ENCODE measurements around the gene CDHR2.

CDHR2 gene

GRCh38 chr5:176517053-176517661 lies 32.0 kb upstream of the CDHR2 start:
- H3K27me3 ChIP-seq (replicated peaks; ENCODE audit: control insufficient read depth, insufficient read depth, low read length, poor library complexity, severe bottlenecking) = no peaks in the 10 kb centered on the region
- DNase-seq = no peak
- H3K36me3 ChIP-seq (ENCODE audit: control insufficient read depth, insufficient read depth, low read length) = no peaks in the 10 kb centered on the region
- H3K4me1 ChIP-seq (ENCODE audit: control insufficient read depth, insufficient read depth, low read length, poor library complexity, severe bottlenecking) = no peaks in the 10 kb centered on the region
- H3K27ac ChIP-seq (ENCODE audit: insufficient read depth, low read length, poor library complexity, severe bottlenecking) = no peak overlapping the region
- no peak overlapping the region for H3K4me3 ChIP-seq (ENCODE audit: insufficient read depth, low read depth, low read length, poor library complexity, severe bottlenecking)
- H3K9me3 ChIP-seq (ENCODE audit: control insufficient read depth, low read length) = no peaks in the 10 kb centered on the region

GRCh38 chr5:176519810-176520720 lies 29.1 kb upstream of the CDHR2 start:
- Histone ChIP-seq H3K9me3 (ENCODE audit: control insufficient read depth, low read length) (no peaks in the 10 kb centered on the region), H3K27me3 (replicated peaks; ENCODE audit: control insufficient read depth, insufficient read depth, low read length, poor library complexity, severe bottlenecking) (no peaks in the 10 kb centered on the region), H3K36me3 (ENCODE audit: control insufficient read depth, insufficient read depth, low read length) (no peaks in the 10 kb centered on the region), H3K27ac (ENCODE audit: insufficient read depth, low read length, poor library complexity, severe bottlenecking) (no peak overlapping the region), H3K4me3 (ENCODE audit: insufficient read depth, low read depth, low read length, poor library complexity, severe bottlenecking) (no peak overlapping the region), H3K4me1 (ENCODE audit: control insufficient read depth, insufficient read depth, low read length, poor library complexity, severe bottlenecking) (no peaks in the 10 kb centered on the region)
- no peak for DNase-seq

GRCh38 chr5:176521286-176521685 lies 27.9 kb upstream of the CDHR2 start:
- Histone ChIP-seq H3K27me3 (replicated peaks; ENCODE audit: control insufficient read depth, insufficient read depth, low read length, poor library complexity, severe bottlenecking) (no peaks in the 10 kb centered on the region), H3K36me3 (ENCODE audit: control insufficient read depth, insufficient read depth, low read length) (no peaks in the 10 kb centered on the region), H3K9me3 (ENCODE audit: control insufficient read depth, low read length) (no peaks in the 10 kb centered on the region), H3K4me3 (ENCODE audit: insufficient read depth, low read depth, low read length, poor library complexity, severe bottlenecking) (no peak overlapping the region), H3K4me1 (ENCODE audit: control insufficient read depth, insufficient read depth, low read length, poor library complexity, severe bottlenecking) (no peaks in the 10 kb centered on the region), H3K27ac (ENCODE audit: insufficient read depth, low read length, poor library complexity, severe bottlenecking) (no peak overlapping the region)
- DNase-seq = no peak

DNA sequence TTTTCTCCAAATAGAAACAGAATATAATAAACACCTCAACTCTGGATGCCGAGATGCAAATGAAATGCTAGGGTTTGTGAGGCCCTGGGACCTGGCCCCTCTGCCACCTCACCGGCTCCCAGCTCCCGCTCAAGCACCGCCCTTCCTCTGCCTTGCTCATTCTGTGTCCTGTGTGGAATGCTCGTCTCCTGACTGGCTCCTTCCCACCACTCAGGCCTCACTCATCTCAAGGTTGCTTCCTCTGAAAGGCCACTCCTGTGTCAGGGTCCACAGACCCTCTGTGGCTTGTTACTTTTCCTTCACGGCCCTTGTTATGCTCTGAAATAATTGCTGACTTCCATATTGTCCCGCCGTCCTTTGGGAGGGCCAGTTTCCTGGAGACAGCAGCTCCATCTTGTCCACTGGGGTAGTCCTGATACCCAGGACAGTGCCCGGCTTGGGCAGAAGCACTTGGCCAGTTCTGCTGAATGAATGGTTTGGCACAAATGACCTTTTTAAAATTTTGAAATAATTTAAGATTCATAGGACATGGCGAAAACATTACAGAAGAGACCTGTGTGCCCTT lies 27.4 kb upstream of the CDHR2 start:
- H3K4me1 ChIP-seq (ENCODE audit: control insufficient read depth, insufficient read depth, low read length, poor library complexity, severe bottlenecking) = no peaks in the 10 kb centered on the region
- H3K36me3 ChIP-seq (ENCODE audit: control insufficient read depth, insufficient read depth, low read length) = no peaks in the 10 kb centered on the region
- H3K27ac ChIP-seq (ENCODE audit: insufficient read depth, low read length, poor library complexity, severe bottlenecking) = no peak overlapping the region
- no peak overlapping the region for H3K4me3 ChIP-seq (ENCODE audit: insufficient read depth, low read depth, low read length, poor library complexity, severe bottlenecking)
- H3K9me3 ChIP-seq (ENCODE audit: control insufficient read depth, low read length) = no peaks in the 10 kb centered on the region
- no peak for DNase-seq
- no peaks in the 10 kb centered on the region for H3K27me3 ChIP-seq (replicated peaks; ENCODE audit: control insufficient read depth, insufficient read depth, low read length, poor library complexity, severe bottlenecking)

DNA sequence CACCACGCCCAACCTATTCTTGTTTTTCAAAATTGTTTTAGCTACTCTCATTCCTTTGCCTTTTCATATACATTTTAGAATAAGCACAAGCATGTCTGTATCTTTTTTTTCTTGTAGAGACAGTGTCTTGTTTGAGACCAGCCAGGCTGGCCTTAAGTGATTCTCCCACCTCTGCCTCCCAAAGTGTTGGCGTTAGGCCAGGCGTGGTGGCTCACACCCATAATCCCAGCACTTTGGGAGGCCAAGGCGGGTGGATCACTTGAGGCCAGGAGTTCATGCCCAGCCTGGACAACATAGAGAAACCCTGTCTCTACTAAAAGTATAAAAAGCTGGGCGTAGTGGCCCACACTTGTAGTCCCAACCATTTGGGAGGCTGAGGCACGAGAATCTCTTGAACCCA lies 25.0 kb upstream of the CDHR2 start:
- H3K36me3 ChIP-seq (ENCODE audit: control insufficient read depth, insufficient read depth, low read length) = peaks cover 20% of the 10 kb centered on the region
- DNase-seq = no peak
- H3K27ac ChIP-seq (ENCODE audit: insufficient read depth, low read length, poor library complexity, severe bottlenecking) = no peak overlapping the region

DNA sequence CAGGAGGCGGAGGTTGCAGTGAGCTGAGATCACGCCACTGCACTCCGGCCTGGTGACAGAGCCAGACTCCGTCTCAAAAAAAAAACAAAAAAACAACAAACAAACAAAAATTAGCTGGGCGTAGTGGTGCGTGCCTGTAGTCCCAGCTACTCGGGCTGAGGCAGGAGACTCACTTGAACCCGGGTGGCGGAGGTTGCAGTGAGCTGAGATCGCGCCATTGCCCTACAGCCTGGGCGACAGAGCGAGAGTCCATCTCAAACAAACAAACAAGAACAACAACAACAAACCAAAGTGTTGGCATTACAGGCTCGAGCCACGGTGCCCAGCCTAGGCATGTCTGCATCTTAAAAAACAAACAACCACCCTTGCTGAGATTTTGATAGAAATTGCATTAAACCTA lies 24.2 kb upstream of the CDHR2 start:
- Histone ChIP-seq H3K4me1 (ENCODE audit: control insufficient read depth, insufficient read depth, low read length, poor library complexity, severe bottlenecking) (peaks cover 11% of the 10 kb centered on the region), H3K27me3 (replicated peaks; ENCODE audit: control insufficient read depth, insufficient read depth, low read length, poor library complexity, severe bottlenecking) (no peaks in the 10 kb centered on the region), H3K27ac (ENCODE audit: insufficient read depth, low read length, poor library complexity, severe bottlenecking) (no peak overlapping the region), H3K4me3 (ENCODE audit: insufficient read depth, low read depth, low read length, poor library complexity, severe bottlenecking) (no peak overlapping the region), H3K9me3 (ENCODE audit: control insufficient read depth, low read length) (no peaks in the 10 kb centered on the region), H3K36me3 (ENCODE audit: control insufficient read depth, insufficient read depth, low read length) (peaks cover 27% of the 10 kb centered on the region)
- DNase-seq = no peak

More for the DNA sequence above, 25.0 kb upstream of the CDHR2 start:
- no peaks in the 10 kb centered on the region for H3K27me3 ChIP-seq (replicated peaks; ENCODE audit: control insufficient read depth, insufficient read depth, low read length, poor library complexity, severe bottlenecking)
- H3K4me3 ChIP-seq (ENCODE audit: insufficient read depth, low read depth, low read length, poor library complexity, severe bottlenecking) = no peak overlapping the region
- no peaks in the 10 kb centered on the region for H3K9me3 ChIP-seq (ENCODE audit: control insufficient read depth, low read length)
- H3K4me1 ChIP-seq (ENCODE audit: control insufficient read depth, insufficient read depth, low read length, poor library complexity, severe bottlenecking) = peaks cover 4% of the 10 kb centered on the region

- no peak overlapping the region for H3K27ac ChIP-seq (ENCODE audit: insufficient read depth, low read length, poor library complexity, severe bottlenecking)
- no peak for DNase-seq
These were observed 23.5 kb upstream of the CDHR2 start for GRCh38 chr5:176525677-176526076.

DNA sequence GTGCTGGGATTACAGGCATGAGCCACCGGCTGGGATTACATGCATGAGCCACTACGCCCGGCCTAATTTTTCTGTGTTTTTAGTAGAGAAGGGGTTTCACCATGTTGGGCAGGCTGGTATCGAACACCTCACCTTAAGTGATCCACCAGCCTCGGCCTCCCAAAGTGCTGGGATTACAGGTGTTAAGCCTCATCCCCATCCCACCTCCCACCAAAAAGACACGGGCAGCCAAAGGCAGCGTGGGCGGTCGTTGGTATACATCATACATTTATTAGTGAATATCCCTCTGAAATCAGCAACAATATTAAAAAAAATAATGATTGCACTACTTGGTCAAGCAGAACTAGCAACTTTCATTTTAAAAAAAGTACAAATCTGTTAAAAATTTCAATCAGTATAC lies 22.7 kb upstream of the CDHR2 start:
- Histone ChIP-seq H3K27ac (ENCODE audit: insufficient read depth, low read length, poor library complexity, severe bottlenecking) (no peak overlapping the region), H3K36me3 (ENCODE audit: control insufficient read depth, insufficient read depth, low read length) (peaks cover 37% of the 10 kb centered on the region), H3K27me3 (replicated peaks; ENCODE audit: control insufficient read depth, insufficient read depth, low read length, poor library complexity, severe bottlenecking) (no peaks in the 10 kb centered on the region), H3K9me3 (ENCODE audit: control insufficient read depth, low read length) (no peaks in the 10 kb centered on the region), H3K4me3 (ENCODE audit: insufficient read depth, low read depth, low read length, poor library complexity, severe bottlenecking) (no peak overlapping the region), H3K4me1 (ENCODE audit: control insufficient read depth, insufficient read depth, low read length, poor library complexity, severe bottlenecking) (peaks cover 23% of the 10 kb centered on the region)
- no peak for DNase-seq

More at GRCh38 chr5:176525677-176526076, 23.5 kb upstream of the CDHR2 start:
- Histone ChIP-seq H3K9me3 (ENCODE audit: control insufficient read depth, low read length) (no peaks in the 10 kb centered on the region), H3K27me3 (replicated peaks; ENCODE audit: control insufficient read depth, insufficient read depth, low read length, poor library complexity, severe bottlenecking) (no peaks in the 10 kb centered on the region), H3K36me3 (ENCODE audit: control insufficient read depth, insufficient read depth, low read length) (peaks cover 31% of the 10 kb centered on the region), H3K4me1 (ENCODE audit: control insufficient read depth, insufficient read depth, low read length, poor library complexity, severe bottlenecking) (peaks cover 15% of the 10 kb centered on the region), H3K4me3 (ENCODE audit: insufficient read depth, low read depth, low read length, poor library complexity, severe bottlenecking) (no peak overlapping the region)

DNA sequence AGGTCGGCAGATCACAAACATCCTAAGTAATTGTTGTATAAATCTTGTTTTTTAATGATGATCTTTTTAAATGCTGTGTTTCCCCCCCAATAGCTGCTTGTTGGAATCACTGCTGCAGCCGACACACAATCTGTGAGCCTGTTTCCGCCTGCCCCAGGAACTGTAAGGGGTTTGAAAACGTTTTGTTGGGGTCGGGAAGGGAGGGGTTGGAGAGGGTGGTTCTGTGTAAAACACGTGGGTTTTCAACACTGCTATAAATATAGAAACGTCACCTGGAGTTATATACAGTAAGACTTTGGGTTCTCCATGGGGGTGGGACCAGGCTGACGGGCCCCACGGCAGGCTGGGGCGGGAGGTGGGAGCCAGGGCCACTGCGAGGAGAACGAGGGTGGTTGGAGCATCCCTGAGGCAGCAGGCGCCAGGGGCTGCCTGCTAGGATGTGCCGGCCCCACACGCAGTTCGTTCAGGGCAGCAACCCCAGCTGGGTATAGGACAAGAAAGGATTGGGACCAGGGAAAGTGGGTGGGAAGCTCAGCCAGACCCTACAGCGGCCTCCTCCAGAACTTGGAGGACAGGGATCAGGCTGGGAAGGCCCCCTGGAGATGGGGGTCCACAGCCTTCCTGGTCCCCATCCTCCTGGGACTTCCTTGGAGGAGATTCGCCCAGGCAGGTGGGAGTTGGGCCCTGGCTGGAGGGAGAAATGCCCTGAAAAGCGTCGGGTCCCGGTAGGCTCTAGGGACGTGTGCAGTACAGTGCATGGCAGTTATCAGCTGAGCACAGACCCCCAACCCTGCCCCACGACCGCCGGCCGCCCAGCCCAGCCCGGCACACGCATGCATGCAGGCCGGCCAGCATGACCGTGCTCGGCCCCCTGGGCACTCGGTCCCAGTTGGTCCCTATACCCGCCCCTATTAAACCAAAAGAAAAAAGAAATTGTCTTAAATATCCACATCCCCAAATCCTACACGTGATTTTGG lies 21.6 kb upstream of the CDHR2 start:
- Histone ChIP-seq H3K9me3 (ENCODE audit: control insufficient read depth, low read length) (no peaks in the 10 kb centered on the region), H3K4me1 (ENCODE audit: control insufficient read depth, insufficient read depth, low read length, poor library complexity, severe bottlenecking) (peaks cover 34% of the 10 kb centered on the region), H3K27ac (ENCODE audit: insufficient read depth, low read length, poor library complexity, severe bottlenecking) (no peak overlapping the region), H3K4me3 (ENCODE audit: insufficient read depth, low read depth, low read length, poor library complexity, severe bottlenecking) (no peak overlapping the region), H3K27me3 (replicated peaks; ENCODE audit: control insufficient read depth, insufficient read depth, low read length, poor library complexity, severe bottlenecking) (no peaks in the 10 kb centered on the region), H3K36me3 (ENCODE audit: control insufficient read depth, insufficient read depth, low read length) (peaks cover 45% of the 10 kb centered on the region)
- DNase-seq = no peak

All from effector memory CD4-positive, alpha-beta T cell (primary cell).